GM18526 (cell line): ENCODE data around the gene RNF225.

Source experiments
- POLR2A ChIP-seq: IDR thresholded peaks from 3 replicates; pipeline ENCODE4 v1.6.1; 2011; ENCODE audit not compliant: insufficient read length; ENCODE audit errors: extremely low read depth

Gene RNF225

DNA sequence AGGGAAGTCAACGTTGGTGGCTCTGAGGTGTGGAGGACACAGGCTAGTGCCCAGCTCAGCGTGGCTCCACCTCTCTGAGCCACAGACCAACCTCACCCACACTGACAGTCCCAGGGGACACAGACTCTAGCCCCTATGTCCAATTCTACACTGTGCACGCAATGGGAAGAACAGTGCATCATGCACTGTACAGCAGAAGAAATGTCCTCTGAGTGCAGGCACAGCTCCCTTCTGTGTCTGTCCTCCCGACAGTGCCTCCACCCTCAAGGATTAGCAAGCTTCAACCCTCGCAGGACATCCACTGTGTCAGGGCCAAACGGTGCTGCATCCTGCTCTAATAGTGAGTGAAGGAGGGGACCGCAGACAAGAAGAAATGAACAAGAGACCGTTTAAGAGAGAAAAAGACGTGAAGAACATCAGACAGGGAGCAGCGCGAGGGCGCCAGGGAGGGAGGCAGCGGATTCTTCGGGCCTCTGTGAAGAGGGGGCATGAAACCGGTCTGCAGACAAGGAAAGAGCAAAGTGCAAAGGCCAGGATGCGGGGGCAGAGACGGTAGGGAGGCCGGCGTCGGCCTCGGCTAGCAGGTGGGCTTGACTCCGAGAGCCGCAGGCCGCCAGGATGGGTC is 15.3 kb upstream of the RNF225 start:
- no peak for TF ChIP-seq POLR2A

- peak; percentile 70 for TF ChIP-seq POLR2A
Observed at GRCh38 chr19:58380662-58381459, 14.6 kb upstream of the RNF225 start, which contains the start of gene ZNF837. TSS of gene ZNF837 (minus strand) at chr19:58381030. CDS start at chr19:58369332, 11,698 bp downstream.

GRCh38 chr19:58381460-58382212 is 13.8 kb upstream of the RNF225 start:
- TF ChIP-seq POLR2A = no peak

DNA sequence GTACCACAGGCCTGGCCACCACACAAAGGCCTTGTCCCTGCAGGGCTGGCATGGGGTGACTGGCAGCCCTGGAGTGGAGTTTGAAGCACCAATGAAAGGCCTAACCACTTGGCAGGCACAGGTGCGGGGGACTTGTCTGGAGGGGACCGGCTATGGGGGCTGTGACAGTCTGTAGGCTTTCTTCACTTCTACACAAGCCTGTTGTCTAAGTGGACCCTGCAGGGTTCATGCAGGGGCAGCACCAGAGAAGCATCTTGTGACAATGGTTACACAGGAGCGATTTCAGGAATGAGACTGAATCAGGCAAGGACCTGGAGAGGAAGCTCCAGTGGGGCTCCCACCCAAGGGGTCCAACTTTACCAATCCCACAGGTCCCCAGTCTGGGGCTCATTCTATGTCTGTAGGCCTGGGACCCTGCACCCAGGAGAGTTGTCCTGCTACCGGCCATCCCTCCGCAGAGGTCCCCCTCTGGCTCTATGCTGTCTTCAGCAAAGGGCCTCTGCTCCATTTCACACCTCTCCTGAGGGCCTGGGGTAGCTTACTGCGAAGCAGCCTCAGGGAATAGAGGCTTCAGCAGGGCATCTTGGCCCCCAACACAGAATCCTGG is 12.4 kb upstream of the RNF225 start:
- TF ChIP-seq POLR2A = no peak

DNA sequence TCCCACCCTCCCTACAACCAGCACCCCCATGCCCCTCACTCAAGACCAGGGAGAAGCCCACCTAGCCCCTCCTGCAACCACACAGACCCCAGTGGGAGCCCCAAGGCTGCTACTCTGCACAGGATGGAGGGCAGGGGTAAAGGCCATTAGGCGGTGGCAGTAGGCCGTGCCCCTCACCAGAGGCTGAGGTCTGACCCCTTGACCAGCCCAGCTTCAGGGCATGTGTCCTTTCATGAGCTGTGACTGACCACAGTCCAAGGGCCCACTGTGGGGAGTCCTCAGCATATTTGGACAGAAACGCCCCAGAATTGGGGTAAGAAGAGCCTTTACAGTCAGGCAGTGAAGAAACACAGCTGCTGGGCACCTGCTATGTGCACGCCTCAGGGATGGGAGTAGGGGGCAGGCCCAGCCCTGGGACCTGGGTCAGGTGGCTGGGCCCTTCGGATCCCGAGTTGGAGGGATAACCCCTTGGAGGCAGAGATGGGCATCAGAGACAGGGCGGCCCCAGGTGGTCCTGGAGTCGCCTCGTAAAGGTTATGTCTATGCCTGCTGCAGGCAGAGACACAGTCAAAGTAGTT is 10.1 kb upstream of the RNF225 start:
- TF ChIP-seq POLR2A = no peak

DNA sequence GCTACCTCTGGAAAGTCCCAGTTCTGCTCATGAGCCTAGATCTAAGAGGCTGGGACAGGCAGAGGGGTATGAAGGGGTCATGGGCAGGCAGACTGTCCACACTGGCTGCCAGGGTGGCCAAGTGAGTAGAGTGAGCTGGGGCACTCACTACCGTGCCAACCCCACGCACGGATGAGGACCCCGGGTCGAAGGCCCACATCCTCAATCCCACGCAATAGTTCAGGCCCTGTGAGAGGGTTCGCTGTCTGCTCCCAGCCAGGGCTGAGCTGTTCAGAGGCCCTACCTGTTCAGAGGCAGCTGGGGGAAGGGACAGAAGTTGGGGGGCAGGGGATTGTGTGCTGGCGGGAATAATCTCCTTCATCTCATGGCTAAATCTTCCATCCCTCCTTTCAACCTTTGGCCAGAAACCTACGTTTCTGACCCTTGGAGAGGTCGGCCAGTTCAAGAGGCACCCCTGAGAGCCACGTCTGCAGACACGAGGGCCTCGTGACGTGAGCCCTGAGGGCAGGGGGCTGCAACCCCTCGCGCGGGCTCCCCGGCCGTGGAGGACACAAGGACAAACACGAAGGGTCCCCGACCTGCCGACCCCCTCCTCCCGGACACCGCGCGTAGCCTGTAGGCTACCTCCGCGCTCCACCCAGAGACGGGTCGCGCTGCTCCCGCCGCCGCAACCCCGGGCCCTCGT is 9.4 kb upstream of the RNF225 start:
- TF ChIP-seq POLR2A = peak; percentile 37

DNA sequence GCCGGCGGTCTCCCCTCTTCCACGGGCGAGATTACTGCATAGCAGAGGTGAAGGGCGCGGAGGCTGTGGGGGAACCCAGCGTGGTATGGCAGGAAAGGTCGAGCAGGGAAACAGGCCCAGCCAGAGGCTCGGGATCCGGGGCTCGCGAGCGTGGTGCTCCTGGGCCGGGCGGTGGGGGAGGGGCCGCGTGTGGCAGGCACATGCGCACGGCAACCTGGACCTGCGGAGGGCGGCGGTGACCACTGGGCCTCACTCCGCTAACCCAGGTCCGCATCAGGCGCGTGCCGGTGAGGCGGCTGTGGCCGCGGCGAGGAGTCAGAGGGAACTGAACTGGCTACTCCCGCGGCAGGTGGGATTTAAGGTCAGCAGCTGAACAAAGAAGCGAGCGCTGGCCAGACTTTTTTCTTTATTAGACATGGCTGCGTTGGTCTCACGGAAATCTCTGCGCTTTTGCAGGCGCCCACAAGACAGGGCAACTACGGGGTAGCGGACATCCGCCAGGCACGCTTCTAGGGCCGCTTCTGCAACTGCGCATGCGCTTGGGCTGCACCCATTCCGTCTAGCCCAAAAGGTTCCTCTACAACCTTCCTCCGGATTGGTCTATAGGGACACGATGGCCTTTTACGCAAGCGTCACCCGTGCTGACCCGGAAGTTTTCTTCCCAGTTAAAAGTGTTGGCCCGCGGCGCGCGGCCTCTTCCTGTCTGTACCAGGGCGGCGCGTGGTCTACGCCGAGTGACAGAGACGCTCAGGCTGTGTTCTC is 8.7 kb upstream of the RNF225 start, which contains the start of gene RPS5:
Gene RPS5 (plus strand): TSS at position 694 of the 762 bp plus-strand sequence. CDS start 869 bp downstream, outside the sequence.
- peak; percentile 98 for TF ChIP-seq POLR2A

DNA sequence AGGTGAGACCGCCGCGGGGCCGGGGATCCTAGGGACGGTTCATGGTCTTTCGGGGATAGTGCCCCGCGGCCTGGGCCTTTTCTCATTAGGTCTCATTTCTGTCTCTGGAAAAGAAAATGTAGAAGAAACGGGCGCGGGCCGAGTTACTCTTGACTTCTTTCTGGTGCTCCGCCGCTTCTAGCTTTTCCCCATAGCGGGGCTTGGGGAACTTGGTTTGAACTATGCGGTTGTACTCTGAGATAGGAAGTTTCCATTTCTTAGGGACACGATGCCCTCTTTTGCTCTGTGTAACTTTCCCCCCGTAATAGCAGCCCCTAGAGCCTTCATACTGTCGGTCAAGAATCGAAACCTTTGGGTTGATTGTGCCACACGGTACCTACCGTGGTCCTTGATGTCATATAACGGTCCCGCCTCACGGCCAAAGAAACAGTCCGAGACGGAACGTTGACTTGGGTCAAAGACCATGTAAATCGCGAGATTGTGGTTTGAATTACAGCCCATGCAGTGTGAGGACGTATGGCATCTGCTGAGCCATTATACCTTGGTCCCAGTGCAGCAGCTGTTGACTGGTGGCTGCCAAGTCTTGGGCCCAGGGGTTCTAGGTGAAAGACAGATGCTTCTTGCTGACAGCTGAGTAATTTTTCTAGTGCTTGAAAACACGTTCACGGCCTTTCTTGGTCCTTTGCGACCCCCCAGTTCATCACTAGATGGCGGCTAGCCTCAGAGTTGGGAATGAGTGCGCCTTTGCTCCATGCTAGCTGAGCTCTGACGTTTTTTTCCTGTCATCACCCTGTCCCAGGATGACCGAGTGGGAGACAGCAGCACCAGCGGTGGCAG is 7.9 kb upstream of the RNF225 start:
- TF ChIP-seq POLR2A = no peak

- TF ChIP-seq POLR2A = no peak
Observed at GRCh38 chr19:58388175-58388526, 7.3 kb upstream of the RNF225 start.

DNA sequence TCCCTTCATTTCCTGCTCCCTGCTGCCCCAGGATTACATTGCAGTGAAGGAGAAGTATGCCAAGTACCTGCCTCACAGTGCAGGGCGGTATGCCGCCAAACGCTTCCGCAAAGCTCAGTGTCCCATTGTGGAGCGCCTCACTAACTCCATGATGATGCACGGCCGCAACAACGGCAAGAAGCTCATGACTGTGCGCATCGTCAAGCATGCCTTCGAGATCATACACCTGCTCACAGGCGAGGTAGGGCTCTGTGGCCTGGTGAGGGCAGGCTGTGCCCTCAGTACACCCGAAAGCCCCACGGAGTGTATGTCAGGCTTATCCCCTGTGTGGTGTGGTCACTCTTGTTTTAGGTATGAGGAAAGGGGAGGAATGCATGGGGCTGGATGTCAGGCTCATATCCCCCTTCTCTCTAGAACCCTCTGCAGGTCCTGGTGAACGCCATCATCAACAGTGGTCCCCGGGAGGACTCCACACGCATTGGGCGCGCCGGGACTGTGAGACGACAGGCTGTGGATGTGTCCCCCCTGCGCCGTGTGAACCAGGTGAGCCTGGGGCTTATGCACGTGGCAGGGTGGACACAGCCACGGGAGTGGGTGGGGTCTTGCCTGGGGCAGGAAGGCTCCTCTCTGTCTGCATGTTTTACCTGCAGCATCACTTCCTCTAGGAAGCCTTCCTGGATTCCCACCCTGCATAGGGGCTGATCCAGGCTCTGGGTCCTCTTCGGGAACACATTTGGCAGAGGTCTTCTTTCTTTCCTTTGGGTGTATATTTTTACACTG is 2.3 kb upstream of the RNF225 start:
- no peak for TF ChIP-seq POLR2A

GRCh38 chr19:58393725-58394033 is 1.8 kb upstream of the RNF225 start:
- no peak for TF ChIP-seq POLR2A

DNA sequence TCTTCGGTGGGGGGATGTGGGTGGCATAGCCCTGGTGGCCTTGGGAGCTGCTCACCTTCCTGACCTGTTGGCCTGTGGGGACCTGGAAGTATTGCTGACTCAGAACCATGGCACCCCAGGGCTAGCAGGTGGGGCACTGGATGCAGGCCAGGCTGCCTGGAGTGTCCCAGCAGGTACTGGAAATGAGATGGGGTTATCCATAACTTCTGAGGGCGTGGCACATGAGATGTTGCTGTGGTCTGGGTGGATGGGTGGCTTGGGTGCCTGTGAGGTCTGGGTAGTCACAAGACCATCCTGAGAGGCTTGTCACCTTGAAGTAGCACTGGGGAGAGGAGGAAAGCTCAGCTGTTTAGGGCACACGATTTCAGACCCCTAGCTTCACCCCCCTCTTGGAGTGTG is 636 bp upstream of the RNF225 start:
- TF ChIP-seq POLR2A = no peak
